Measurements from ENCODE around the gene LBHD2.

GRCh38 chr14:103118018-103118662 lies 34.1 kb downstream of the LBHD2 start:
- TF ChIP-seq, protein P1, sequence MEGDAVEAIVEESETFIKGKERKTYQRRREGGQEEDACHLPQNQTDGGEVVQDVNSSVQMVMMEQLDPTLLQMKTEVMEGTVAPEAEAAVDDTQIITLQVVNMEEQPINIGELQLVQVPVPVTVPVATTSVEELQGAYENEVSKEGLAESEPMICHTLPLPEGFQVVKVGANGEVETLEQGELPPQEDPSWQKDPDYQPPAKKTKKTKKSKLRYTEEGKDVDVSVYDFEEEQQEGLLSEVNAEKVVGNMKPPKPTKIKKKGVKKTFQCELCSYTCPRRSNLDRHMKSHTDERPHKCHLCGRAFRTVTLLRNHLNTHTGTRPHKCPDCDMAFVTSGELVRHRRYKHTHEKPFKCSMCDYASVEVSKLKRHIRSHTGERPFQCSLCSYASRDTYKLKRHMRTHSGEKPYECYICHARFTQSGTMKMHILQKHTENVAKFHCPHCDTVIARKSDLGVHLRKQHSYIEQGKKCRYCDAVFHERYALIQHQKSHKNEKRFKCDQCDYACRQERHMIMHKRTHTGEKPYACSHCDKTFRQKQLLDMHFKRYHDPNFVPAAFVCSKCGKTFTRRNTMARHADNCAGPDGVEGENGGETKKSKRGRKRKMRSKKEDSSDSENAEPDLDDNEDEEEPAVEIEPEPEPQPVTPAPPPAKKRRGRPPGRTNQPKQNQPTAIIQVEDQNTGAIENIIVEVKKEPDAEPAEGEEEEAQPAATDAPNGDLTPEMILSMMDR (IDR thresholded peaks at IDR 0.05): no peak
- TF ChIP-seq POLR2A (IDR thresholded peaks at IDR 0.05): no peak

All from thyroid gland (tissue), 4 donors.